Tibial nerve (tissue), 4 donors: Measurements from ENCODE around the gene FAM118A.

ENCODE experiments used
- EP300 ChIP-seq, 2 donors: sonication (generic); formaldehyde crosslinking; IDR thresholded peaks; one replicate each; pipeline ENCODE4 v1.6.1; 2017; ENCODE audit warnings: antibody characterized with exemption in 2 of 2, mild to moderate bottlenecking in 1 of 2
- TF ChIP-seq, protein P1 (sequence below), 5 experiments: fragments of 200-600 bp in 3 of 5; fragments of 450-650 bp in 2 of 5; sonication (generic) in 3 of 5; IDR thresholded peaks; one replicate each; pipeline ENCODE4 v1.5.1; 2016 to 2019; ENCODE audit warnings: antibody characterized with exemption in 5 of 5, mild to moderate bottlenecking in 3 of 5, moderate library complexity in 2 of 5

DNA sequence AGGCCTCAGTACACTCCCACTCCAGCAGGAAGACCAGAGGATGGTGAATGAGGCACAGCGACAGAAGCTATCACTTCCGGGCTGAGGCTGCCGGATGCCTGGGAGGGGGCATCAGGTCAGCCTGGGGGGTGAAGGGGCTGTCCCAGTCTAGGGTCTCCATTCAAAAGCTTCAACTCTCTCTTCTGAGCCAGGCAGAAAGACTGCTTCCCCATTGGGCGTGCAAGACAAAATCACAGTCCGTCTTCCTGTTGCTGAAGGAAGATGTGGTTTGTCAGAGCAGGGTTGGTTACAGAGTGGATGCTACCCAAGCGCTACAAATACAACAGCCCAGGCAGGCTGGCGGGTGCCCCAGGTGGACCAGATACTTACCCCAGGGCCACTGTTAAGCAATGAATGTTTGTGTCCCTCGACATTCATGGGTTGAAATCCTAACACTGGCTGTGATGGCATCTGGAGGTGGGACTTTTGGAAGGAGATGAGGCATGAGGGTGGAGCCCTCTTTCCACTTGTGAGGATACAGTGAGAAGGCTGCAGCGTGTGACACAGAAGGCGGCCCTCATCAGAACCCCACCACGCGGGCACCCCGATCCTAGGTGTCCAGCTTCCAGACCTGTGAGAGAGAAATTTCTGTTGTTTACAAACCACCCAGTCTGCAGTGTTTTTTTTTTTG is 13.0 kb upstream of the FAM118A start:
- TF ChIP-seq, protein P1, sequence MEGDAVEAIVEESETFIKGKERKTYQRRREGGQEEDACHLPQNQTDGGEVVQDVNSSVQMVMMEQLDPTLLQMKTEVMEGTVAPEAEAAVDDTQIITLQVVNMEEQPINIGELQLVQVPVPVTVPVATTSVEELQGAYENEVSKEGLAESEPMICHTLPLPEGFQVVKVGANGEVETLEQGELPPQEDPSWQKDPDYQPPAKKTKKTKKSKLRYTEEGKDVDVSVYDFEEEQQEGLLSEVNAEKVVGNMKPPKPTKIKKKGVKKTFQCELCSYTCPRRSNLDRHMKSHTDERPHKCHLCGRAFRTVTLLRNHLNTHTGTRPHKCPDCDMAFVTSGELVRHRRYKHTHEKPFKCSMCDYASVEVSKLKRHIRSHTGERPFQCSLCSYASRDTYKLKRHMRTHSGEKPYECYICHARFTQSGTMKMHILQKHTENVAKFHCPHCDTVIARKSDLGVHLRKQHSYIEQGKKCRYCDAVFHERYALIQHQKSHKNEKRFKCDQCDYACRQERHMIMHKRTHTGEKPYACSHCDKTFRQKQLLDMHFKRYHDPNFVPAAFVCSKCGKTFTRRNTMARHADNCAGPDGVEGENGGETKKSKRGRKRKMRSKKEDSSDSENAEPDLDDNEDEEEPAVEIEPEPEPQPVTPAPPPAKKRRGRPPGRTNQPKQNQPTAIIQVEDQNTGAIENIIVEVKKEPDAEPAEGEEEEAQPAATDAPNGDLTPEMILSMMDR (IDR thresholded peaks at IDR 0.05), result no peak
- no peak for TF ChIP-seq EP300 (IDR thresholded peaks at IDR 0.05)
